Astrocyte of the cerebellum (primary cell): Measurements from ENCODE around the gene UGT1A5.

ENCODE experiments used
- DNase-seq: peaks from one replicate; pipeline ENCODE4 v3.0.0-alpha.2; 2011; ENCODE audit warnings: low read depth
- H3K4me3 ChIP-seq: 2 replicates; pipeline ENCODE4 v1.5.1; 2011; ENCODE audit warnings: mild to moderate bottlenecking, low read depth, low read length, moderate library complexity
- CTCF ChIP-seq: IDR thresholded peaks from 2 replicates; pipeline ENCODE4 v1.5.1; 2012; ENCODE audit warnings: low read length, low read depth, moderate library complexity, mild to moderate bottlenecking; ENCODE audit errors: missing control alignments
- in situ Hi-C: cut with HindIII; loops from 2 replicates; pipeline ENCODE4 v1.10.0; 2017; ENCODE audit warnings: low sequenced_read_pairs

The UGT1A5 gene

GRCh38 chr2:233712611-233713261 lies at the start of gene UGT1A5:
Gene UGT1A5, plus strand, starts transcription at chr2:233712907. Its CDS starts 85 bp downstream, at chr2:233712992.
- TF ChIP-seq CTCF, result no peak
- no peak within 1 kb of the TSS for H3K4me3 ChIP-seq
- in situ Hi-C loops, result no loop called here
- DNase-seq, result no peak

DNA sequence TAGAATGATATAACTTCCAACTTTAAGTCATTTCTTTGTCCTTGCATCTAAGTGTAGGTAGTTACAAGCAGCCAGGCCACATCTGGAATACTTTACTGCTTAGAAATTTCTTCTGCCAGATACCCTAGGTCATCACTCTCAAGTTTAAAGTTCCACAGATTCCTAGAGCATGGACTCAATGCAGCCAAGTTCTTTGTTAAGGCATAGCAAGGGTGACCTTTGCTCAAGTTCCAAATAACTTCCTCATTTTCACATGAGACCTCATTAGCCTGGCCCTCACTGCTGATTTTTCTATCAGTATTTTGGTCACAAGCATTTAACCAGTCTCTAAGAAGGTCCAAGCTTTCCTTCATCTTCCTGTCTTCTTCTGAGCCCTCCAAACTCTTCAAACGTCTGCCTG lies 48.8 kb upstream of the UGT1A5 start:
- in situ Hi-C loops, result no loop called here
- no peak for DNase-seq
- no peak overlapping the region for H3K4me3 ChIP-seq
- no peak for TF ChIP-seq CTCF

- in situ Hi-C loops, result no loop called here
- no peak overlapping the region for H3K4me3 ChIP-seq
- TF ChIP-seq CTCF, result no peak
- no peak for DNase-seq
Measured at GRCh38 chr2:233668605-233669260, 44.0 kb upstream of the UGT1A5 start.

GRCh38 chr2:233671290-233672161 lies 41.2 kb upstream of the UGT1A5 start, which contains the start of gene UGT1A9:
Gene UGT1A9, plus strand, starts transcription at chr2:233671898. Its CDS starts 37 bp downstream, at chr2:233671935.
- DNase-seq, result no peak
- in situ Hi-C loops, result no loop called here
- no peak for TF ChIP-seq CTCF

GRCh38 chr2:233672886-233673285 lies 39.8 kb upstream of the UGT1A5 start:
- no peak for TF ChIP-seq CTCF
- no peak overlapping the region for H3K4me3 ChIP-seq
- DNase-seq, result no peak
- in situ Hi-C loops, result no loop called here

More at GRCh38 chr2:233671290-233672161, 41.2 kb upstream of the UGT1A5 start, which contains the start of gene UGT1A9:
- no peak within 1 kb of the TSS for H3K4me3 ChIP-seq

GRCh38 chr2:233673896-233674295 lies 38.8 kb upstream of the UGT1A5 start:
- DNase-seq, result no peak
- in situ Hi-C loops, result no loop called here
- no peak for TF ChIP-seq CTCF
- no peak overlapping the region for H3K4me3 ChIP-seq
